H1 (cell line): ENCODE results near the gene PRR33. TPM values are rescaled to one million over a fixed set of nuclear protein-coding genes. Genes with fewer than 3 reads are reported as not detected.

Source experiments
- ASH2L ChIP-seq: fragments of 200-600, 300-600 bp; sonication (generic); IDR thresholded peaks from one replicate; pipeline ENCODE4 v1.7.1; 2017; ENCODE audit warnings: low read length
- CEBPB ChIP-seq: IDR thresholded peaks from 2 replicates; pipeline ENCODE4 v1.6.1; 2012; ENCODE audit warnings: low read depth, low read length
- GTF2F1 ChIP-seq: IDR thresholded peaks from 2 replicates; pipeline ENCODE4 v1.6.1; 2012; ENCODE audit warnings: low read depth, low read length, improper control_type of control experiment, borderline replicate concordance
- HDAC2 ChIP-seq, 2 experiments: fragments of 300-600 bp in 1 of 2; sonication (generic) in 1 of 2; IDR thresholded peaks; 2 replicates each; pipeline ENCODE4 v1.6.1; 2011 to 2012; ENCODE audit warnings: low read depth in 2 of 2, low read length in 2 of 2, mild to moderate bottlenecking in 2 of 2, moderate library complexity in 2 of 2, borderline replicate concordance in 1 of 2, inconsistent platforms in 1 of 2
- ZNF274 ChIP-seq: IDR thresholded peaks from 2 replicates; pipeline ENCODE4 v1.7.0; 2012; ENCODE audit warnings: low read length, borderline replicate concordance; ENCODE audit errors: extremely low read depth
- polyA plus RNA-seq, 7 experiments: library from polyadenylated mRNA; depleted of rRNA in 3 of 7; stranded (reverse) in 5 of 7; unstranded in 2 of 7; fragments of >200 nt in 5 of 7; fragments of 200-250 nt in 2 of 7; gene quantifications; 1 replicate in 5 of 7; 2 replicates in 1 of 7; 4 replicates in 1 of 7; pipeline versions ENCODE4 v1.2.1 to v1.2.3, GENCODE V29; 2011 to 2013; ENCODE audit warnings: missing spikeins in 2 of 7, mixed read lengths in 2 of 7
- total RNA-seq: library from RNA; stranded (reverse); fragmentation: NEBNext Ultra II Directional; extraction: Animal tissue kit (Norgen Biotek cat#: 25700); gene quantifications from 2 replicates; pipeline ENCODE4 v1.2.1, GENCODE V29; 2021

The PRR33 gene
- total and polyA plus RNA-seq, 2 of the 8 experiments (the other 6 are each of a cell fraction or from before 2014, with no cell fraction given) = 0.02 TPM; not detected in 1

DNA sequence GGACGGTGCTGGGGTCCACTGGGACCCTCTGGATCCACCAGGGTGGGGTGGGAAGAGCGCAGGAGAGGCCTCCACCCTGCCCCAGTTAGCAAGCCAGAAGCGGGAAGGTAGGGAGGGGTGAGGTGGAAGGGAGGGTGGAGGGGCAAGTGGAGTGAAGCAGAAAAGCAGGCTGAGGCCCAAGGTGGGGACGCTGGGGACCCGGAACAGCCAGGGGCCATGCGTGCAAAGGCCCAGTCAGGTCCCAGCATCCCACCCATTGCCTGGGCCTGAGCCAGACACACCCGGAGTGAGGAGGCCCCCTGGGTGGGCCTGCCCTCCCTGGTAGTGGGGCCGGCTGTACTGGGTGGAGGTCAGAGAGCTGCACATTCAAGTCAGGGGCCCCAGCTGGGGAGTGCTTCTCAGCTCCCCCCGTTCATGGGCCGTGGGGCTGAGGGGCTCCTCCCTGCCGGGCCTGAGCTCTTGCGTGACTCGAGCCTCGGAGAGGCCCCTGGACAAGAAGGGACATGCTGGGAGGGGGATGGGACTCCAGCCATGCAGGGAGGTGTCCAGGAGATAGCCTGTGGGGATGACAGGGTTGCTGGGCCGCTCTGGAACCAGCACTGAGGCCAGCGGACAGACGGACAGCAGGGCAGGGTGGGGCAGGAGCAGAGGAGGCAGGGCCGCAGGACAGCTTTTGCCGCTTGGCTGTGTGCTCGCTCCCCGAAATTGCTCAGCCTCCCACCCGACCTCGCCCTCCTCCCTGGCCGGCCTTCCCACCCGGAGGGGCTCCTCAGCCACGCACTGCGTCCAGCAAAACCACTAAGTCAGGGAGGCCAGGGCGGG, 35.5 kb upstream of the PRR33 start (continued):
- TF ChIP-seq ZNF274 (no peak), CEBPB (no peak), HDAC2 (IDR thresholded peaks at IDR 0.05; ENCODE audit: borderline replicate concordance in 1 of 2, low read depth in 2 of 2, low read length in 2 of 2) (no peak), ASH2L (no peak), GTF2F1 (no peak)
